Anterior cingulate cortex (tissue), 58 donors: Measurements from ENCODE around the gene TPPP2.
A peak's percentile ranks its signal among the peaks of the same experiment; 100 is the strongest.

Experiments
- DNase-seq, 58 donors: peaks; one replicate each; lab custom pipeline; 2025; lab: John Stamatoyannopoulos, UW

The TPPP2 gene

DNA sequence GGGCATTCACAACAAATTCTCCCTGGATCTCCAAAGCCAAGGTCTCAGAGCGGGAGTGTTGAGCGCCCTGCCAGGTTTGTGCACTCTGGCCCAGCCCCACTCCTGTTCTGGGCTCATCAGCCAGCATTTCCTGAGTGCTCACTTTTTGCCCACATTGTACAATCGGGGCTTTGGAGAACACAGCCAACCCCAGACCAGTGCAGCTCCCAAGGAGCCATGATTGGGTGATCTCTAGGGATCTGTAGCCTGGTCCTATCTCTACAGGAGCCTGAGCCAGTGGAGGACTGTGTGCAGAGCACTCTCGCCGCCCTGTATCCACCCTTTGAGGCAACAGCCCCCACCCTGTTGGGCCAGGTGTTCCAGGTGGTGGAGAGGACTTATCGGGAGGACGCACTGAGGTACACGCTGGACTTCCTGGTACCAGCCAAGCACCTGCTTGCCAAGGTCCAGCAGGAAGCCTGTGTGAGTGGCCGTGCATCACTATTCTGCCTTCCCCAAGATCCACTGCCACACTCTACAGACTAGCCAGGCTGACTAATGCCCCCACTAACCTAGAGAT is 42.8 kb downstream of the TPPP2 start:
- no peak for DNase-seq

DNA sequence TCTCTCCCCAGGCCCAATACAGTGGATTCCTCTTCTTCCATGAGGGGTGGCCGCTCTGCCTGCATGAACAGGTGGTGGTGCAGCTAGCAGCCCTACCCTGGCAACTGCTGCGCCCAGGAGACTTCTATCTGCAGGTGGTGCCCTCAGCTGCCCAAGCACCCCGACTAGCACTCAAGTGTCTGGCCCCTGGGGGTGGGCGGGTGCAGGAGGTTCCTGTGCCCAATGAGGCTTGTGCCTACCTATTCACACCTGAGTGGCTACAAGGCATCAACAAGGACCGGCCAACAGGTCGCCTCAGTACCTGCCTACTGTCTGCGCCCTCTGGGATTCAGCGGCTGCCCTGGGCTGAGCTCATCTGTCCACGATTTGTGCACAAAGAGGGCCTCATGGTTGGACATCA is 43.9 kb downstream of the TPPP2 start:
- DNase-seq: no peak

DNA sequence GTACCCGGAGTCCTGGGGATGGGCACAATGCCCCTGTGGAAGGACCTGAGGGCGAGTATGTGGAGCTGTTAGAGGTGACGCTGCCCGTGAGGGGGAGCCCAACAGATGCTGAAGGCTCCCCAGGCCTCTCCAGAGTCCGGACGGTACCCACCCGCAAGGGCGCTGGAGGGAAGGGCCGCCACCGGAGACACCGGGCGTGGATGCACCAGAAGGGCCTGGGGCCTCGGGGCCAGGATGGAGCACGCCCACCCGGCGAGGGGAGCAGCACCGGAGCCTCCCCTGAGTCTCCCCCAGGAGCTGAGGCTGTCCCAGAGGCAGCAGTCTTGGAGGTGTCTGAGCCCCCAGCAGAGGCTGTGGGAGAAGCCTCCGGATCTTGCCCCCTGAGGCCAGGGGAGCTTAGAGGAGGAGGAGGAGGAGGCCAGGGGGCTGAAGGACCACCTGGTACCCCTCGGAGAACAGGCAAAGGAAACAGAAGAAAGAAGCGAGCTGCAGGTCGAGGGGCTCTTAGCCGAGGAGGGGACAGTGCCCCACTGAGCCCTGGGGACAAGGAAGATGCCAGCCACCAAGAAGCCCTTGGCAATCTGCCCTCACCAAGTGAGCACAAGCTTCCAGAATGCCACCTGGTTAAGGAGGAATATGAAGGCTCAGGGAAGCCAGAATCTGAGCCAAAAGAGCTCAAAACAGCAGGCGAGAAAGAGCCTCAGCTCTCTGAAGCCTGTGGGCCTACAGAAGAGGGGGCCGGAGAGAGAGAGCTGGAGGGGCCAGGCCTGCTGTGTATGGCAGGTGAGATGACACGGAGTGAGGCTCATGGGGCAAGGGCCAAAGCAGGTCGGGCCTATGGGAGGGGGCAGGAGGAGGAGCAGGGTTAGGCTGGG is 44.6 kb downstream of the TPPP2 start:
- DNase-seq: no peak

- DNase-seq: no peak
These were observed 45.9 kb downstream of the TPPP2 start for GRCh38 chr14:21075719-21076437.

DNA sequence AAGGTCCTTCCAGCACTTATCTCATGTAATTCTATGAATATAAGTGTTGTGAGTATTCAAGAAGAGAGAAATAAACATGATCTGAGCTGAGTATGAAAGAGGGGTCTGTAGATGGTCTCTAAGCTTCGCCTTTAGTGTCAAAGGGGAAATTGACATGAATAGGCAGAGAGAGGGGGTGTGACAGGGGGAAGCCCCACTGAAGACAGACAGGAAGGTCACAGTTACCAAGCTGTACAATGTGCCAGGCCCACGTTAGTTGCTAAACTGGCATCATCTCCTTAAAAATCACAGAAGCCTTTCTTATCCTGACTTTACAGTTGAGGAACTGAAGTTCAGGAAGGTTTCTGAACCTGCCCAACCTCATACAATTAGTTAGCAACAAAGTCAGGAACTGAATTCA is 47.7 kb downstream of the TPPP2 start:
- DNase-seq: no peak

DNA sequence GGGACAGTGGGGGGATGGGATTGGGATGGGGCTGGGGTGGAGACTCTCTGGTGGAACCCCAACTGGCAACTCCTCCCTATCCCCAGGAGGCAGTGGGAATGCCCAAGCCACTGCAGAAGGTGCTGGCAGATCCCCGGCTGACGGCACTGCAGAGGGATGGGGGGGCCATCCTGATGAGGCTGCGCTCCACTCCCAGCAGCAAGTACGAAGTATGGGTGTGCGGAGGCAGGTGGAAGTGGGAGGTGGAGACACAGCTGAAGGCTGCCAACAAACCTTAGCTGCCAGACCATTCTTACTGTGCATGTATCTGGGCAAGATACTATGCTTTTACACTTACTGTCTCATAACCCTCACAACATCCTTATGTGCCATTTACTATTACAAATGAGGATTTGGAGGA is 48.3 kb downstream of the TPPP2 start:
- DNase-seq: peak in 30 of 58 donors; percentile 7 to 78 (median 40)

DNA sequence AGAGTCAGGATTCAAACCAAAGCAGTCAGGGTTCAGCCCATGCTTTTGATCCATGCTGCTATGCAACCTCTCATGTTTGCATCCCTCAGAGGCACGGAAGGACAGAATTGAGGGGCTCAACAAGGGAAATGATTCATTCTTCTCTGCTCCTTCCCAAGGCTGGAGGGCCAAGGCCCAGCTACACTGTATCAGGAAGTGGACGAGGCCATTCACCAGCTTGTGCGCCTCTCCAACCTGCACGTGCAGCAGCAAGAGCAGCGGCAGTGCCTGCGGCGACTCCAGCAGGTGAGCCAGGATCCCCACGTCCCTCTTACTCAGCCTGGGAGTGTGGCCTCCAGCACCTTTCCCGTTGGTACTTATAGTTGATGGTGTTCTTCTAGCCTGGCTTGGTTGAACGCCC is 48.7 kb downstream of the TPPP2 start:
- no peak for DNase-seq

DNA sequence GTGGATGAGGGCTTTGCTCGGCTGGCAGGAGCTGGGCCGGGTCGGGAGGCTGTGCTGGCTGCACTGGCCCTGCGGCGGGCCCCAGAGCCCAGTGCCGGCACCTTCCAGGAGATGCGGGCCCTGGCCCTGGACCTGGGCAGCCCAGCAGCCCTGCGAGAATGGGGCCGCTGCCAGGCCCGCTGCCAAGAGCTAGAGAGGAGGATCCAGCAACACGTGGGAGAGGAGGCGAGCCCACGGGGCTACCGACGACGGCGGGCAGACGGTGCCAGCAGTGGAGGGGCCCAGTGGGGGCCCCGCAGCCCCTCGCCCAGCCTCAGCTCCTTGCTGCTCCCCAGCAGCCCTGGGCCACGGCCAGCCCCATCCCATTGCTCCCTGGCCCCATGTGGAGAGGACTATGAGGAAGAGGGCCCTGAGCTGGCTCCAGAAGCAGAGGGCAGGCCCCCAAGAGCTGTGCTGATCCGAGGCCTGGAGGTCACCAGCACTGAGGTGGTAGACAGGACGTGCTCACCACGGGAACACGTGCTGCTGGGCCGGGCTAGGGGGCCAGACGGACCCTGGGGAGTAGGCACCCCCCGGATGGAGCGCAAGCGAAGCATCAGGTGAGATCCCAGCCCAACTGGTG is 51.6 kb downstream of the TPPP2 start:
- no peak for DNase-seq
